HEK293 (cell line): ENCODE measurements around the gene THSD4.

Experiments
- CTCF ChIA-PET: fragments of 350-600 bp; formaldehyde crosslinking; extraction: SDS; loops from one replicate; lab custom pipeline; 2021; ENCODE audit warnings: antibody characterized with exemption; lab: Yijun Ruan, JAX
- POLR2A ChIA-PET: fragments of 300-600 bp; formaldehyde crosslinking; extraction: SDS; loops from one replicate; lab custom pipeline; 2020; ENCODE audit warnings: antibody characterized with exemption, inconsistent platforms; lab: Yijun Ruan, JAX
- H3K27ac ChIP-seq: fragments of 200-500 bp; sonication (Bioruptor generic); 2 replicates; pipeline ENCODE4 v1.5.1; 2014; ENCODE audit warnings: low read depth, low read length, control low read depth, inconsistent platforms; ENCODE audit errors: extremely low read depth
- H3K36me3 ChIP-seq, 2 experiments: fragments of 200-500 bp in 1 of 2; sonication (Bioruptor generic) in 1 of 2; 1 replicate in 1 of 2; 2 replicates in 1 of 2; pipeline ENCODE4 v1.5.1; 2014 to 2017; ENCODE audit warnings: inconsistent platforms in 2 of 2, low read length in 2 of 2; ENCODE audit not compliant: control insufficient read depth in 2 of 2, insufficient read depth in 1 of 2
- H3K4me1 ChIP-seq: fragments of 200-500 bp; sonication (Bioruptor generic); 2 replicates; pipeline ENCODE4 v1.5.1; 2014; ENCODE audit warnings: mild to moderate bottlenecking, low read length, inconsistent platforms; ENCODE audit not compliant: control insufficient read depth, insufficient read depth
- H3K4me3 ChIP-seq: 2 replicates; pipeline ENCODE4 v1.5.1; 2011; ENCODE audit warnings: low read depth, mild to moderate bottlenecking, control low read depth, low read length, moderate library complexity
- H3K9me3 ChIP-seq: fragments of 200-500 bp; sonication (Bioruptor generic); 2 replicates; pipeline ENCODE4 v1.5.1; 2014; ENCODE audit warnings: low read depth, low read length, inconsistent platforms; ENCODE audit not compliant: control insufficient read depth, insufficient read depth
- BCL11B ChIP-seq: fragments of 450-650 bp; formaldehyde crosslinking; IDR thresholded peaks from 2 replicates; pipeline ENCODE4 v1.5.1; 2016; ENCODE audit warnings: low read depth, missing biosample characterization, missing genetic modification characterization
- KLF7 ChIP-seq: fragments of 450-650 bp; formaldehyde crosslinking; IDR thresholded peaks from 2 replicates; pipeline ENCODE4 v1.5.1; 2016; ENCODE audit warnings: missing biosample characterization, missing genetic modification characterization, borderline replicate concordance
- OSR2 ChIP-seq: fragments of 450-650 bp; formaldehyde crosslinking; IDR thresholded peaks from 2 replicates; pipeline ENCODE4 v1.5.1; 2016; ENCODE audit warnings: missing biosample characterization, missing genetic modification characterization
- SP7 ChIP-seq: fragments of 450-650 bp; formaldehyde crosslinking; IDR thresholded peaks from 2 replicates; pipeline ENCODE4 v1.5.1; 2016; ENCODE audit warnings: missing biosample characterization, missing genetic modification characterization
- ZFP37 ChIP-seq: fragments of 450-650 bp; formaldehyde crosslinking; IDR thresholded peaks from 2 replicates; pipeline ENCODE4 v1.5.1; 2016; ENCODE audit warnings: missing biosample characterization, missing genetic modification characterization
- ZNF175 ChIP-seq: fragments of 450-650 bp; formaldehyde crosslinking; IDR thresholded peaks from 2 replicates; pipeline ENCODE4 v1.5.1; 2016; ENCODE audit warnings: missing biosample characterization, missing genetic modification characterization
- ZNF600 ChIP-seq: fragments of 450-650 bp; formaldehyde crosslinking; IDR thresholded peaks from 2 replicates; pipeline ENCODE4 v1.5.1; 2016; ENCODE audit warnings: missing biosample characterization, missing genetic modification characterization
- ZNF626 ChIP-seq: fragments of 450-650 bp; sonication (Bioruptor Pico); formaldehyde crosslinking; IDR thresholded peaks from 2 replicates; pipeline ENCODE4 v1.5.1; 2018; ENCODE audit warnings: missing biosample characterization, missing genetic modification characterization, inconsistent platforms
- ZNF629 ChIP-seq: fragments of 450-650 bp; formaldehyde crosslinking; IDR thresholded peaks from 2 replicates; pipeline ENCODE4 v1.5.1; 2017; ENCODE audit warnings: missing biosample characterization, missing genetic modification characterization
- ZNF654 ChIP-seq: fragments of 450-650 bp; formaldehyde crosslinking; IDR thresholded peaks from 2 replicates; pipeline ENCODE4 v1.5.1; 2016; ENCODE audit warnings: low read depth, missing biosample characterization, missing genetic modification characterization
- ZNF664 ChIP-seq: fragments of 450-650 bp; formaldehyde crosslinking; IDR thresholded peaks from 2 replicates; pipeline ENCODE4 v1.5.1; 2016; ENCODE audit warnings: missing biosample characterization, missing genetic modification characterization
- ZNF670 ChIP-seq: fragments of 450-650 bp; formaldehyde crosslinking; IDR thresholded peaks from 2 replicates; pipeline ENCODE4 v1.5.1; 2016; ENCODE audit warnings: missing biosample characterization, missing genetic modification characterization, low read depth
- ZXDB ChIP-seq: fragments of 450-650 bp; formaldehyde crosslinking; IDR thresholded peaks from 2 replicates; pipeline ENCODE4 v1.5.1; 2016; ENCODE audit warnings: missing biosample characterization, missing genetic modification characterization
- TF ChIP-seq, protein P1 (sequence below): fragments of 450-650 bp; formaldehyde crosslinking; IDR thresholded peaks from 2 replicates; pipeline ENCODE4 v1.5.1; 2017; ENCODE audit warnings: missing biosample characterization, missing genetic modification characterization
- TF ChIP-seq, protein P2 (sequence below): fragments of 450-650 bp; formaldehyde crosslinking; IDR thresholded peaks from 2 replicates; pipeline ENCODE4 v1.5.1; 2016; ENCODE audit warnings: missing biosample characterization, missing genetic modification characterization
- TF ChIP-seq, protein P3 (sequence below): fragments of 450-650 bp; formaldehyde crosslinking; IDR thresholded peaks from 2 replicates; pipeline ENCODE4 v1.5.1; 2016; ENCODE audit warnings: missing biosample characterization, missing genetic modification characterization
- TF ChIP-seq, protein P4 (sequence below): fragments of 450-650 bp; formaldehyde crosslinking; IDR thresholded peaks from 2 replicates; pipeline ENCODE4 v1.5.1; 2016; ENCODE audit warnings: missing biosample characterization, missing genetic modification characterization
- TF ChIP-seq, protein P5 (sequence below): fragments of 450-650 bp; formaldehyde crosslinking; IDR thresholded peaks from 2 replicates; pipeline ENCODE4 v1.5.1; 2016; ENCODE audit warnings: missing biosample characterization, missing genetic modification characterization

THSD4 gene

DNA sequence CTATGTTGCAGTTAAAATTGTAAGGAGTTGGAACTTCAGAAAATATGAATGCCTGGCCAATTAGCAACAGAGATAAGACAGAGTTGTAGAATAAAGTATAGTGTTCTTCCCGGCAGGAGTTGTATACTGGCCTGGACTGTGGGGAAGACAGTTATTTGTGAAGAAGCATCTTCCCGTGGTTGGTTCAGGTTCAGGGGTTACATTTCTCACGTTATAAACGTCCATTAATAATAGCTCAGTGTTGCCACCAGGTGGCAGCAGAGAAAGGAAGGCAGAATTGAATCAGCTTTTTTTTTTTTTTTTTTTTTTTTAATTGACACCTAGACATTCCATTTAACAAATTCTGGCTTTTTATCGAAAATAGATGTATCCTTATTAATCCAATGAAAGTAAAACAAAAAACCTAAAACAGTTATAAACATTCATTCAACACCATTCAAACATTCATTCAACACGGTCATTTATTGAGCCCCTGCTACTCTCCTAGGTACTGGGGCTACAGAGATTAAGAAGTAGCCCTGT, 628.7 kb downstream of the THSD4 start:
- Histone ChIP-seq H3K9me3 (no peaks in the 10 kb centered on the region), H3K27ac (no peak overlapping the region), H3K4me3 (no peak overlapping the region), H3K4me1 (peaks cover 22% of the 10 kb centered on the region), H3K36me3 (no peaks in the 10 kb centered on the region)
- ChIA-PET CTCF (interaction anchor here (0.5 to 6.5 kb wide), 52 partner anchors 8 to 1311 kb away, joined by 3 to 67 read pairs (median 4); no protein-coding TSS in a partner anchor), POLR2A (interaction anchor here (0.6 kb wide), 6 partner anchors 14 to 440 kb away, joined by 3 to 6 read pairs (median 3); no protein-coding TSS in a partner anchor)
- TF ChIP-seq, protein P1, sequence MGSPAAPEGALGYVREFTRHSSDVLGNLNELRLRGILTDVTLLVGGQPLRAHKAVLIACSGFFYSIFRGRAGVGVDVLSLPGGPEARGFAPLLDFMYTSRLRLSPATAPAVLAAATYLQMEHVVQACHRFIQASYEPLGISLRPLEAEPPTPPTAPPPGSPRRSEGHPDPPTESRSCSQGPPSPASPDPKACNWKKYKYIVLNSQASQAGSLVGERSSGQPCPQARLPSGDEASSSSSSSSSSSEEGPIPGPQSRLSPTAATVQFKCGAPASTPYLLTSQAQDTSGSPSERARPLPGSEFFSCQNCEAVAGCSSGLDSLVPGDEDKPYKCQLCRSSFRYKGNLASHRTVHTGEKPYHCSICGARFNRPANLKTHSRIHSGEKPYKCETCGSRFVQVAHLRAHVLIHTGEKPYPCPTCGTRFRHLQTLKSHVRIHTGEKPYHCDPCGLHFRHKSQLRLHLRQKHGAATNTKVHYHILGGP (tag by site-specific recombination), result no peak
- TF ChIP-seq, protein P2, sequence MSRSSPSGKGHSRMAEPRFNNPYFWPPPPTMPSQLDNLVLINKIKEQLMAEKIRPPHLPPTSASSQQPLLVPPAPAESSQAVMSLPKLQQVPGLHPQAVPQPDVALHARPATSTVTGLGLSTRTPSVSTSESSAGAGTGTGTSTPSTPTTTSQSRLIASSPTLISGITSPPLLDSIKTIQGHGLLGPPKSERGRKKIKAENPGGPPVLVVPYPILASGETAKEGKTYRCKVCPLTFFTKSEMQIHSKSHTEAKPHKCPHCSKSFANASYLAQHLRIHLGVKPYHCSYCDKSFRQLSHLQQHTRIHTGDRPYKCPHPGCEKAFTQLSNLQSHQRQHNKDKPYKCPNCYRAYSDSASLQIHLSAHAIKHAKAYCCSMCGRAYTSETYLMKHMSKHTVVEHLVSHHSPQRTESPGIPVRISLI (tag by site-specific recombination), result peak; percentile 98
- peak; percentile 76 for TF ChIP-seq ZNF654 (tag by site-specific recombination)
- TF ChIP-seq, protein P3, sequence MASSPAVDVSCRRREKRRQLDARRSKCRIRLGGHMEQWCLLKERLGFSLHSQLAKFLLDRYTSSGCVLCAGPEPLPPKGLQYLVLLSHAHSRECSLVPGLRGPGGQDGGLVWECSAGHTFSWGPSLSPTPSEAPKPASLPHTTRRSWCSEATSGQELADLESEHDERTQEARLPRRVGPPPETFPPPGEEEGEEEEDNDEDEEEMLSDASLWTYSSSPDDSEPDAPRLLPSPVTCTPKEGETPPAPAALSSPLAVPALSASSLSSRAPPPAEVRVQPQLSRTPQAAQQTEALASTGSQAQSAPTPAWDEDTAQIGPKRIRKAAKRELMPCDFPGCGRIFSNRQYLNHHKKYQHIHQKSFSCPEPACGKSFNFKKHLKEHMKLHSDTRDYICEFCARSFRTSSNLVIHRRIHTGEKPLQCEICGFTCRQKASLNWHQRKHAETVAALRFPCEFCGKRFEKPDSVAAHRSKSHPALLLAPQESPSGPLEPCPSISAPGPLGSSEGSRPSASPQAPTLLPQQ, result no peak
- TF ChIP-seq OSR2, result no peak
- TF ChIP-seq ZXDB, result peak; percentile 33; the same call in 1 of the 2 replicates
- TF ChIP-seq ZNF629, result 0 out of 2 replicates have a peak, but pooled peaks have one; percentile 43
- TF ChIP-seq, protein P4, sequence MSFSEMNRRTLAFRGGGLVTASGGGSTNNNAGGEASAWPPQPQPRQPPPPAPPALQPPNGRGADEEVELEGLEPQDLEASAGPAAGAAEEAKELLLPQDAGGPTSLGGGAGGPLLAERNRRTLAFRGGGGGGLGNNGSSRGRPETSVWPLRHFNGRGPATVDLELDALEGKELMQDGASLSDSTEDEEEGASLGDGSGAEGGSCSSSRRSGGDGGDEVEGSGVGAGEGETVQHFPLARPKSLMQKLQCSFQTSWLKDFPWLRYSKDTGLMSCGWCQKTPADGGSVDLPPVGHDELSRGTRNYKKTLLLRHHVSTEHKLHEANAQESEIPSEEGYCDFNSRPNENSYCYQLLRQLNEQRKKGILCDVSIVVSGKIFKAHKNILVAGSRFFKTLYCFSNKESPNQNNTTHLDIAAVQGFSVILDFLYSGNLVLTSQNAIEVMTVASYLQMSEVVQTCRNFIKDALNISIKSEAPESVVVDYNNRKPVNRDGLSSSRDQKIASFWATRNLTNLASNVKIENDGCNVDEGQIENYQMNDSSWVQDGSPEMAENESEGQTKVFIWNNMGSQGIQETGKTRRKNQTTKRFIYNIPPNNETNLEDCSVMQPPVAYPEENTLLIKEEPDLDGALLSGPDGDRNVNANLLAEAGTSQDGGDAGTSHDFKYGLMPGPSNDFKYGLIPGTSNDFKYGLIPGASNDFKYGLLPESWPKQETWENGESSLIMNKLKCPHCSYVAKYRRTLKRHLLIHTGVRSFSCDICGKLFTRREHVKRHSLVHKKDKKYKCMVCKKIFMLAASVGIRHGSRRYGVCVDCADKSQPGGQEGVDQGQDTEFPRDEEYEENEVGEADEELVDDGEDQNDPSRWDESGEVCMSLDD (tag by site-specific recombination), result no peak
- no peak for TF ChIP-seq ZNF664 (tag by site-specific recombination)
- no peak for TF ChIP-seq ZNF626
- no peak for TF ChIP-seq ZFP37
- TF ChIP-seq BCL11B (tag by site-specific recombination), result no peak
- no peak for TF ChIP-seq KLF7 (tag by site-specific recombination)
- no peak for TF ChIP-seq ZNF670 (tag by site-specific recombination)
- TF ChIP-seq, protein P5, sequence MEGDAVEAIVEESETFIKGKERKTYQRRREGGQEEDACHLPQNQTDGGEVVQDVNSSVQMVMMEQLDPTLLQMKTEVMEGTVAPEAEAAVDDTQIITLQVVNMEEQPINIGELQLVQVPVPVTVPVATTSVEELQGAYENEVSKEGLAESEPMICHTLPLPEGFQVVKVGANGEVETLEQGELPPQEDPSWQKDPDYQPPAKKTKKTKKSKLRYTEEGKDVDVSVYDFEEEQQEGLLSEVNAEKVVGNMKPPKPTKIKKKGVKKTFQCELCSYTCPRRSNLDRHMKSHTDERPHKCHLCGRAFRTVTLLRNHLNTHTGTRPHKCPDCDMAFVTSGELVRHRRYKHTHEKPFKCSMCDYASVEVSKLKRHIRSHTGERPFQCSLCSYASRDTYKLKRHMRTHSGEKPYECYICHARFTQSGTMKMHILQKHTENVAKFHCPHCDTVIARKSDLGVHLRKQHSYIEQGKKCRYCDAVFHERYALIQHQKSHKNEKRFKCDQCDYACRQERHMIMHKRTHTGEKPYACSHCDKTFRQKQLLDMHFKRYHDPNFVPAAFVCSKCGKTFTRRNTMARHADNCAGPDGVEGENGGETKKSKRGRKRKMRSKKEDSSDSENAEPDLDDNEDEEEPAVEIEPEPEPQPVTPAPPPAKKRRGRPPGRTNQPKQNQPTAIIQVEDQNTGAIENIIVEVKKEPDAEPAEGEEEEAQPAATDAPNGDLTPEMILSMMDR, result peak; percentile 70; the same call in 1 of the 2 replicates
- 0 out of 2 replicates have a peak, but pooled peaks have one; percentile 22 for TF ChIP-seq SP7 (tag by site-specific recombination)

DNA sequence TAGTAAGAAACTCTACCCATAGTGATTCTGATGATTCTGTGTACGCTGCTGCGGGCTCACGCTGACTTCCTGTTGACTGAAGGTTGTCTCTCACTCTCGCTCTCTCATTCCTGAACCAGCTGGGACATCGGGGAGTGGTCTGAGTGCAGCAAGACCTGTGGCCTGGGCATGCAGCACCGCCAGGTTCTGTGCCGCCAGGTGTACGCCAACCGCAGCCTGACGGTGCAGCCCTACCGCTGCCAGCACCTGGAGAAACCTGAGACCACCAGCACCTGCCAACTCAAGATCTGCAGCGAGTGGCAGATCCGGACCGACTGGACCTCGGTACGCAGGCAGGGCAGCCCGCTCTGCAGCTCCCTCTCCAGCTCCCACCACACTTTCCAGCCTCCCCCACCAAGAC, 631.4 kb downstream of the THSD4 start:
- ChIA-PET CTCF (interaction anchor here (0.7 to 6.5 kb wide), 5 partner anchors 11 to 98 kb away, joined by 3 to 67 read pairs (median 4); no protein-coding TSS in a partner anchor), POLR2A (no interaction called here)
- H3K27ac ChIP-seq, result no peak overlapping the region

More for the DNA sequence above, 631.4 kb downstream of the THSD4 start:
- peaks cover 22% of the 10 kb centered on the region for H3K4me1 ChIP-seq
- no peak overlapping the region for H3K4me3 ChIP-seq
- TF ChIP-seq ZNF626 (no peak), ZNF600 (tag by site-specific recombination) (peak; percentile 59), ZNF175 (no peak)
- H3K36me3 ChIP-seq, result no peaks in the 10 kb centered on the region
- no peaks in the 10 kb centered on the region for H3K9me3 ChIP-seq
